GM12891 (cell line): ENCODE results near the gene MATN3.

Experiments used
- POLR2A ChIP-seq: IDR thresholded peaks from 2 replicates; pipeline ENCODE4 v1.6.1; 2011; ENCODE audit warnings: low read depth, low read length, control low read depth
- TAF1 ChIP-seq: IDR thresholded peaks from 2 replicates; pipeline ENCODE4 v1.6.1; 2011; ENCODE audit warnings: low read depth, low read length, control low read depth

- no peak for TF ChIP-seq POLR2A
- TF ChIP-seq TAF1, result no peak
Measured at GRCh38 chr2:19943189-19943588, 69.3 kb downstream of the MATN3 start.
